Upper lobe of left lung (tissue), 6 donors: Measurements from ENCODE around the gene SORBS2. TPM values are rescaled to one million over a fixed set of nuclear protein-coding genes. Genes with fewer than 3 reads are reported as not detected.

Experiments used
- ATAC-seq, 2 donors: fragments of 200-7000 bp; cut with Tn5 transposase; one replicate each; pipeline ENCODE4 v1.9.1; 2022; ENCODE audit warnings: mild to moderate bottlenecking in 2 of 2, moderate library complexity in 2 of 2; ENCODE audit not compliant: low FRiP score in 2 of 2
- DNase-seq, 2 donors: peaks; one replicate each; pipeline ENCODE4 v3.0.0-alpha.2; 2019 to 2020
- H3K27ac ChIP-seq, 4 donors: fragments of 200-600 bp; sonication (generic); one replicate each; pipeline ENCODE4 v1.5.1; 2016 to 2019
- H3K27me3 ChIP-seq, 4 donors: fragments of 200-600 bp; sonication (generic); one replicate each; pipeline ENCODE4 v1.5.1; 2017 to 2019
- H3K36me3 ChIP-seq, 4 donors: fragments of 200-600 bp; sonication (generic); one replicate each; pipeline ENCODE4 v1.5.1; 2016 to 2019
- H3K4me1 ChIP-seq, 4 donors: fragments of 200-600 bp; sonication (generic); one replicate each; pipeline ENCODE4 v1.5.1; 2018 to 2019
- H3K4me3 ChIP-seq, 4 donors: fragments of 200-600 bp; sonication (generic); one replicate each; pipeline ENCODE4 v1.5.1; 2017 to 2019; ENCODE audit warnings: mild to moderate bottlenecking in 2 of 4, moderate library complexity in 1 of 4
- H3K9me3 ChIP-seq, 4 donors: fragments of 200-600 bp; sonication (generic); one replicate each; pipeline ENCODE4 v1.5.1; 2018 to 2019
- EP300 ChIP-seq, 4 donors: sonication (generic); formaldehyde crosslinking; IDR thresholded peaks; one replicate each; pipeline ENCODE4 v1.5.1; 2017; ENCODE audit warnings: antibody characterized with exemption in 4 of 4, control low read depth in 2 of 4
- POLR2A ChIP-seq, 4 donors: fragments of 450-650 bp; IDR thresholded peaks; one replicate each; pipeline ENCODE4 v1.5.1; 2016 to 2017; ENCODE audit warnings: antibody characterized with exemption in 4 of 4, mild to moderate bottlenecking in 2 of 4
- POLR2AphosphoS5 ChIP-seq, 2 donors: sonication (generic); formaldehyde crosslinking; IDR thresholded peaks; one replicate each; pipeline ENCODE4 v1.5.1; 2017; ENCODE audit warnings: antibody characterized with exemption in 2 of 2
- WGBS, 2 donors: methylation state at CpG; one replicate each; pipeline ENCODE4 v1.1.5; 2017 to 2018; 5-methylcytosine and 5-hydroxymethylcytosine counted together
- total RNA-seq, 6 donors: library from RNA; depleted of rRNA in 4 of 6; stranded (reverse); fragments of >200 nt in 4 of 6; gene quantifications; one replicate each; pipeline versions ENCODE4 v1.1.0 to v1.2.1, GENCODE V29; 2016 to 2021
- TF ChIP-seq, protein P1 (sequence below), 6 experiments: fragments of 450-650 bp in 4 of 6; fragments of 200-600 bp in 2 of 6; sonication (generic) in 2 of 6; IDR thresholded peaks; one replicate each; pipeline ENCODE4 v1.5.1; 2016 to 2019; ENCODE audit warnings: antibody characterized with exemption in 6 of 6
- donor health status: DM: no; HTN: no; CAD: no; lungs with moderate emphysema.
- donor health status: DM: no; HTN: yes; CAD: no; lungs with severe emphysema.

SORBS2 gene
- total RNA-seq, 6 donors from 2014 or later = 35.4 to 83.2 (median 58.1) TPM

DNA sequence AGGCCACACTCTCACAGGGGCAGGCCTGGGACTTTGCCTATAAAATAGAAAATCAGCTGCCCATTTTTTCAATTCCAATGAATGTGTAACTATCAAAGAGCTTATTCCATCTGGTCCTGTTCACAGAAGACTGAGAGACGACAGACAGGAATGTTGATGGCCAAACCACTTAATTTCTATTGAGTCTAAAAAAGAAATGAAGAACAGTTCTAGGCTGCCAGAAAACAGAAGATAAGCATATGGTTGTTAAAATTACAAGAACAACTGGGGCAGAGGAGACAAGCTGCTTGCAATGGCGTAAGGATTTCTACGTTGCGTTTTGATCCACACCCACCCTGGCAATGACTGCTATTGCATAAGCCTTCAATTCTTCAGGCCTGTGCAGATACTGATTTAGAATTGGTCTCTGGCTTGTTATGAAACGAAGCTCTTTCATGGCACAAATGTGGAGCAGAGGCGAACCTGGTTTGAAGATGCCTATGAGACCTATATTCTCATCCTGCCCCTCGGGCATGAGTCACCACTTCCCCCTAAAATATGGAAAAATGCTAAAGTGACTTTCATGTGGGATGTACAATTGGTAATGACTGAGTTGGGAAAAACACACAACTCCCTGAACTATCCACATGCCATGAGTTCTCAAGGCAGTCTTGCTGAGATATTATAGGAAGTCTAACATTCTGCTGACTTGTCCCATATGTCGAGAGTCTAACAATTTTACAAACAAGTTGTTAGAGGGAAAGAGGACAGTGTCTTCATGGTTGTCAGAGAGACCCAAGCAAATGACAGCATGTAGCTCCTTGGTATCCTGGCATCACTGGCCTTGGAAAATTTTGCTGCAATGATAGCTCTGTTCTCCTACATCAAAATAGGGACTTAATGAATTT lies 37.9 kb upstream of the SORBS2 start:
- TF ChIP-seq, protein P1, sequence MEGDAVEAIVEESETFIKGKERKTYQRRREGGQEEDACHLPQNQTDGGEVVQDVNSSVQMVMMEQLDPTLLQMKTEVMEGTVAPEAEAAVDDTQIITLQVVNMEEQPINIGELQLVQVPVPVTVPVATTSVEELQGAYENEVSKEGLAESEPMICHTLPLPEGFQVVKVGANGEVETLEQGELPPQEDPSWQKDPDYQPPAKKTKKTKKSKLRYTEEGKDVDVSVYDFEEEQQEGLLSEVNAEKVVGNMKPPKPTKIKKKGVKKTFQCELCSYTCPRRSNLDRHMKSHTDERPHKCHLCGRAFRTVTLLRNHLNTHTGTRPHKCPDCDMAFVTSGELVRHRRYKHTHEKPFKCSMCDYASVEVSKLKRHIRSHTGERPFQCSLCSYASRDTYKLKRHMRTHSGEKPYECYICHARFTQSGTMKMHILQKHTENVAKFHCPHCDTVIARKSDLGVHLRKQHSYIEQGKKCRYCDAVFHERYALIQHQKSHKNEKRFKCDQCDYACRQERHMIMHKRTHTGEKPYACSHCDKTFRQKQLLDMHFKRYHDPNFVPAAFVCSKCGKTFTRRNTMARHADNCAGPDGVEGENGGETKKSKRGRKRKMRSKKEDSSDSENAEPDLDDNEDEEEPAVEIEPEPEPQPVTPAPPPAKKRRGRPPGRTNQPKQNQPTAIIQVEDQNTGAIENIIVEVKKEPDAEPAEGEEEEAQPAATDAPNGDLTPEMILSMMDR (IDR thresholded peaks at IDR 0.05) = no peak
- TF ChIP-seq EP300 (IDR thresholded peaks at IDR 0.05) = no peak
- TF ChIP-seq POLR2A (IDR thresholded peaks at IDR 0.05) = no peak
- TF ChIP-seq POLR2AphosphoS5 (IDR thresholded peaks at IDR 0.05) = no peak
- WGBS, 2 donors = 76 to 79% methylated on average over 8 of the region's 8 CpGs
- no peak overlapping the region for H3K4me3 ChIP-seq
- H3K27ac ChIP-seq = no peak overlapping the region
- ATAC-seq (peak in 1 of 2 donors; percentile 84), DNase-seq (no peak)
- no peaks in the 10 kb centered on the region for H3K9me3 ChIP-seq
- H3K36me3 ChIP-seq = no peaks in the 10 kb centered on the region
- no peaks in the 10 kb centered on the region for H3K27me3 ChIP-seq
- no peaks in the 10 kb centered on the region for H3K4me1 ChIP-seq

DNA sequence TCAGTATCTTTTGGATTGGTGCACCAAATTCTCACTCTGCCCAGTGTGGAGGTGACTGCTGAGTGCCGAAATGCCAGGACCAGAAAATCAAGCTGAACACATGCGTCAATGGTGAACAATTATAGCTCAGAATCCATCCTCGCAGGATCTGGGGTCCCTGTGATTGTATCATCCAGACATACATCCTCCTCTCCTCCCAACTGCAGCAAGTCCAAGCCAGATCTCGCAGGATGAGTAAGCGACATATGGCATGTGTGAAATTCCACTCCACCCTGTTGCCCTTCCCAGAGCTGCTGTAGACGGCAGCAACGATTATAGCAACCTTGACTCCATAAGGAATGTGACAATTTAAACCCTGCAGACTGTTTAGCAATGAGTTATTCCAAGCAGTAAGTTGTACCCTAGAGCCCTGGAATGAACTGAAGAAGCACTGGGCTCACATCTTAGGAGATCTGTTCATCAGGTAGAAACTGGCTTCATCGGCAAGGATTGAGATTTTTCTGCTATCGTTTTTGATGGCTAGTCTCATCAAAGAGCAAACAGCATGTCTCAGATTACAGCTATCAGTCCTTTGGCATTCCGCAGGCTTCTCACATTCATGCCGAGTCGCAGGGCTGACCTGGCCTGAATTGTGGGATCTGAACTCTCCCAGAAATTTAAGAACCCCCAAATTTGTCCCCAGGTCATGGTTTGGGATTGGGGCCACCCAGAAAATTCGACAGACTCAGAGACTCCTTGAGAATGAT lies 35.5 kb upstream of the SORBS2 start:
- Histone ChIP-seq H3K9me3 (no peaks in the 10 kb centered on the region), H3K4me1 (no peaks in the 10 kb centered on the region), H3K27me3 (no peaks in the 10 kb centered on the region), H3K4me3 (no peak overlapping the region), H3K27ac (no peak overlapping the region), H3K36me3 (no peaks in the 10 kb centered on the region)
- ATAC-seq (peak in 1 of 2 donors; percentile 54), DNase-seq (no peak)
- no peak for TF ChIP-seq POLR2A (IDR thresholded peaks at IDR 0.05)
- no peak for TF ChIP-seq POLR2AphosphoS5 (IDR thresholded peaks at IDR 0.05)
- TF ChIP-seq, protein P1 (IDR thresholded peaks at IDR 0.05) = no peak
- no peak for TF ChIP-seq EP300 (IDR thresholded peaks at IDR 0.05)
- 69 to 74% methylated on average over 11 to 13 of the region's 13 CpGs for WGBS, 2 donors

GRCh38 chr4:185846505-185847150 lies 34.6 kb upstream of the SORBS2 start:
- no peak for TF ChIP-seq POLR2A (IDR thresholded peaks at IDR 0.05)
- no peak for TF ChIP-seq POLR2AphosphoS5 (IDR thresholded peaks at IDR 0.05)
- TF ChIP-seq EP300 (IDR thresholded peaks at IDR 0.05) = no peak
- TF ChIP-seq, protein P1 (IDR thresholded peaks at IDR 0.05) = no peak
- H3K27ac ChIP-seq = no peak overlapping the region
- no peaks in the 10 kb centered on the region for H3K9me3 ChIP-seq
- no peaks in the 10 kb centered on the region for H3K27me3 ChIP-seq
- no peak for DNase-seq
- 93 to 96% methylated on average over 5 of the region's 5 CpGs for WGBS, 2 donors
- no peaks in the 10 kb centered on the region for H3K36me3 ChIP-seq
- no peak for ATAC-seq
- H3K4me1 ChIP-seq = no peaks in the 10 kb centered on the region
- no peak overlapping the region for H3K4me3 ChIP-seq

- DNase-seq = no peak
- TF ChIP-seq, protein P1 (IDR thresholded peaks at IDR 0.05) = no peak
- no peak for TF ChIP-seq POLR2A (IDR thresholded peaks at IDR 0.05)
- TF ChIP-seq POLR2AphosphoS5 (IDR thresholded peaks at IDR 0.05) = no peak
- no peak for TF ChIP-seq EP300 (IDR thresholded peaks at IDR 0.05)
- WGBS, 2 donors = 79 to 83% methylated on average over 3 of the region's 3 CpGs
- H3K27ac ChIP-seq = no peak overlapping the region
- no peak for ATAC-seq
- H3K4me1 ChIP-seq = no peaks in the 10 kb centered on the region
- no peaks in the 10 kb centered on the region for H3K9me3 ChIP-seq
- no peaks in the 10 kb centered on the region for H3K27me3 ChIP-seq
- H3K36me3 ChIP-seq = no peaks in the 10 kb centered on the region
- H3K4me3 ChIP-seq = no peak overlapping the region
Observed at GRCh38 chr4:185845966-185846365, 34.0 kb upstream of the SORBS2 start.
